Mesendoderm (in vitro differentiated cells): ENCODE measurements around the gene BPIFB3.
"Not testable (repeated sequence)": the region's sequence is repeated elsewhere in the genome, so short reads cannot be mapped to it uniquely, and the experiment has no call there.

Source experiments
- DNase-seq: peaks from one replicate; pipeline ENCODE4 v3.0.0; 2013
- H2AK5ac ChIP-seq: 2 replicates; pipeline ENCODE4 v1.6.1; 2013; ENCODE audit warnings: low read length, inconsistent platforms
- H2BK120ac ChIP-seq: 2 replicates; pipeline ENCODE4 v1.6.1; 2013; ENCODE audit warnings: low read depth, mild to moderate bottlenecking, low read length, moderate library complexity, mixed read lengths
- H2BK15ac ChIP-seq: replicated peaks from 2 replicates; pipeline ENCODE4 v1.6.1; 2013; ENCODE audit warnings: low read depth, mild to moderate bottlenecking, moderate library complexity
- H2BK5ac ChIP-seq: 2 replicates; pipeline ENCODE4 v1.6.1; 2013; ENCODE audit warnings: low read length, inconsistent platforms
- H3K18ac ChIP-seq: 2 replicates; pipeline ENCODE4 v1.6.1; 2013; ENCODE audit warnings: mild to moderate bottlenecking, low read length, mixed read lengths
- H3K23ac ChIP-seq: one replicate; pipeline ENCODE4 v1.6.1; 2013; ENCODE audit warnings: low read length
- H3K27ac ChIP-seq: 2 replicates; pipeline ENCODE4 v1.5.1; 2013; ENCODE audit warnings: low read depth, mild to moderate bottlenecking, inconsistent platforms, low read length, moderate library complexity
- H3K27me3 ChIP-seq: 2 replicates; pipeline ENCODE4 v1.6.1; 2013; ENCODE audit warnings: low read length, control low read depth, mild to moderate bottlenecking, inconsistent platforms; ENCODE audit not compliant: insufficient read depth, poor library complexity
- H3K36me3 ChIP-seq: 2 replicates; pipeline ENCODE4 v1.6.1; 2013; ENCODE audit warnings: low read length, inconsistent platforms; ENCODE audit not compliant: control insufficient read depth, insufficient read depth
- H3K4ac ChIP-seq: one replicate; pipeline ENCODE4 v1.6.1; 2013; ENCODE audit warnings: low read depth, mild to moderate bottlenecking, low read length, moderate library complexity
- H3K4me1 ChIP-seq: 2 replicates; pipeline ENCODE4 v1.6.1; 2013; ENCODE audit warnings: low read depth, low read length, inconsistent platforms; ENCODE audit not compliant: control insufficient read depth
- H3K4me2 ChIP-seq: 2 replicates; pipeline ENCODE4 v1.6.1; 2013; ENCODE audit warnings: low read length
- H3K4me3 ChIP-seq: 2 replicates; pipeline ENCODE4 v1.5.1; 2013; ENCODE audit warnings: mild to moderate bottlenecking, low read length
- H3K56ac ChIP-seq: one replicate; pipeline ENCODE4 v1.6.1; 2013; ENCODE audit warnings: low read length
- H3K79me1 ChIP-seq: 2 replicates; pipeline ENCODE4 v1.6.1; 2013; ENCODE audit warnings: low read length, inconsistent platforms
- H3K79me2 ChIP-seq: 2 replicates; pipeline ENCODE4 v1.6.1; 2013; ENCODE audit warnings: mild to moderate bottlenecking, low read length; ENCODE audit not compliant: control insufficient read depth, insufficient read depth
- H3K9ac ChIP-seq: 2 replicates; pipeline ENCODE4 v1.6.1; 2013; ENCODE audit warnings: low read length, inconsistent platforms
- H4K5ac ChIP-seq: one replicate; pipeline ENCODE4 v1.6.1; 2013; ENCODE audit warnings: low read length
- H4K8ac ChIP-seq: one replicate; pipeline ENCODE4 v1.6.1; 2013; ENCODE audit warnings: low read depth, mild to moderate bottlenecking, control low read depth, low read length, moderate library complexity
- WGBS: extraction: QIAGEN DNeasy Blood & Tissue Kit; methylation state at CpG from one replicate; pipeline ENCODE4 v1.1.7; 2013; ENCODE audit warnings: low lambda C conversion rate, missing lambda C conversion rate; ENCODE audit not compliant: insufficient coverage; ENCODE audit errors: extremely low coverage; 5-methylcytosine and 5-hydroxymethylcytosine counted together

Gene BPIFB3

DNA sequence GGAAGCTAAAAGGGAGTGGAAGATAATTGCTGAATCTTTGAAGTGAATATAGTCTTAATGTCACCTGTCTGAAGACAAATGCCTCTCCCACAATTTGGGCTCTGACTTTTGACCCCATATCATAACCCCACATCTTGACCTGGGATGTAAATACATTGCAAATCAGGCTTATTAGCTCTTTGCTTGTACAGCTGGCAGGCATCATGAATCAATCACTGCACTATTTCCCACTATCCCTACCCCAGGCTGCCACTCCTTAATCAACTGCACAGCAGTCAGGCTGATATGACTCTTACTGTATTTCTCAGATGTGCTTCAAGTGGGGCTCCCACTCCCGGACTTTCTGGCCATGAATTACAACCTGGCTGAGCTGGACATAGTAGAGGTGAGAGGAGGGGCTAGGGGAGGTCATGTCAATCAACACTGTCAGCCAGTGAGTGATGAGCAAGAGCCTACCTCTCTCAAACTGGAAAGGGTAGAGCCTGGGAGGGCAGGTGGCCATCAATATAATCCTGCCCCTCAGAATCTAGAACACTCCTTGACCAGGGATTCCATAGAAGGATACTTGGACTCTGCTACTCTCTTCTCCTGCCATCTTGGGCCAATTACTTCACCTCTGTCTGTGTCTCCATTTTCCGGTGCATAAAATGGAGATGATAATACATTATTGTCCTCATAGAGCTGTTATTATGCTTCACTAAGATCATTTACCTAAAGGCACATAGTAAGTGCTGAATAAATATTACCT lies 10.5 kb upstream of the BPIFB3 start:
- H3K79me2 ChIP-seq, result no peaks in the 10 kb centered on the region
- H2AK5ac ChIP-seq, result no peak overlapping the region
- H3K18ac ChIP-seq, result no peak overlapping the region
- no peak overlapping the region for H2BK5ac ChIP-seq
- no peak overlapping the region for H3K23ac ChIP-seq
- H3K79me1 ChIP-seq, result no peaks in the 10 kb centered on the region
- no peaks in the 10 kb centered on the region for H3K27me3 ChIP-seq
- WGBS, result no CpG with 5 or more reads among the region's 2 CpGs
- H4K5ac ChIP-seq, result no peak overlapping the region
- H3K27ac ChIP-seq, result no peak overlapping the region
- DNase-seq, result no peak
- no peak overlapping the region for H2BK15ac ChIP-seq
- H3K4me1 ChIP-seq, result no peaks in the 10 kb centered on the region
- no peak overlapping the region for H4K8ac ChIP-seq
- H3K56ac ChIP-seq, result no peak overlapping the region
- H2BK120ac ChIP-seq, result no peak overlapping the region
- H3K4me3 ChIP-seq, result no peak overlapping the region
- no peaks in the 10 kb centered on the region for H3K36me3 ChIP-seq
- no peak overlapping the region for H3K9ac ChIP-seq
- no peak overlapping the region for H3K4me2 ChIP-seq
- H3K4ac ChIP-seq, result no peak overlapping the region

DNA sequence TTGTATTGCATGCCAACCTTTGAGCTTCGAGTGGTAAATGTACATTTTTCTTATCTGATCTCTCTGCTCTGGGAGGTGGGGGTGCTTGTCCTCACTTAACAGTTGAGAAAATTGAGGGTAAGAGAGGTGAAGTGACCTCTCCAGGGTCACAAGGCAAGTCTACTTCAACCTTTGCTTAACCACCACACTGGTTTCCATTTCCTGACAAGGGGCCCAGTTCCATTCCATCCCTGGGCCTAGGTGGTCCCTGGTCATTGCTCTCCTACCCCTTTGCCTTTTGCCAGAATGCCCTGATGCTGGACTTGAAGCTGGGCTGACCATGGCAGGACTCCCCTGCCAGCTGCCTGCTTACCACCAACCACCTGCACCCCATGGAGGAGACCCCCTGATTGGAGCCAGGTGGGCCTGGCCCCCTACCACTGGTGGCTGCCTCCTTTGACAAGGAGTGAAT lies 9.9 kb upstream of the BPIFB3 start:
- Histone ChIP-seq H3K36me3 (no peaks in the 10 kb centered on the region), H2BK120ac (no peak overlapping the region), H2BK5ac (no peak overlapping the region), H3K4me2 (no peak overlapping the region), H3K4me3 (no peak overlapping the region), H3K79me1 (no peaks in the 10 kb centered on the region), H3K18ac (no peak overlapping the region), H4K5ac (no peak overlapping the region), H3K27ac (no peak overlapping the region), H4K8ac (no peak overlapping the region), H3K9ac (no peak overlapping the region), H3K23ac (no peak overlapping the region), H2AK5ac (no peak overlapping the region), H3K56ac (no peak overlapping the region), H3K4ac (no peak overlapping the region), H3K4me1 (no peaks in the 10 kb centered on the region), H3K27me3 (no peaks in the 10 kb centered on the region), H2BK15ac (no peak overlapping the region), H3K79me2 (no peaks in the 10 kb centered on the region)
- WGBS, result no CpG with 5 or more reads among the region's 1 CpG
- DNase-seq, result no peak

DNA sequence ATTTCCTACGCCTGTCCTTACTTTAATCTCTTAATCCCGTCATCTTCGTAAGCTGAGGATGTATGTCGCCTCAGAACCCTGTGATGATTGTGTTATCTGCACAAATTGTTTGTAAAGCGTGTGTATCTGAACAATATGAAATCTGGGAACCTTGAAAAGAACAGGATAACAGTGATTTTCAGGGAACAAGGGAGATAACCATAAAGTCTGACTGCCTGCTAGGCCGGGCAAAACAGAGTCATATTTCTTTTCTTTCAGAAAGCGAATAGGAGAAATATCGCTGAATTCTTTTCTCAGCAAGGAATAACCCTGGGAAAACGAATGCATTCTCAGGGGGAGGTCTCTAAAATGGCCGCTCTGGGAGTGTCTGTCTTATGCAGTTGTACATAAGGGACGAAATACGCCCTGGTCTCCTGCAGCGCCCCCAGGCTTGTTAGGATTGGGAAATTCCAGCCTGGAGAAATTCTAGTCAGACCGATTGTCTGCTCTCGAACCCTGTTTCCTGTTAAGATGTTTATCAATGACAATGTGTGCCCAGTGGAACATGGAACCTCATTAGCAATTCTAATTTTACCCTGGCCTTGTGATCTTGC lies 8.5 kb upstream of the BPIFB3 start:
- not testable (repeated sequence) for H2BK120ac ChIP-seq, H2BK5ac ChIP-seq, H3K36me3 ChIP-seq, H3K79me1 ChIP-seq, H4K5ac ChIP-seq, H4K8ac ChIP-seq, H3K27me3 ChIP-seq, H3K9ac ChIP-seq, H3K18ac ChIP-seq, H3K4ac ChIP-seq, H3K56ac ChIP-seq, H2BK15ac ChIP-seq, H3K79me2 ChIP-seq, H3K4me2 ChIP-seq, H3K4me3 ChIP-seq, H2AK5ac ChIP-seq, H3K23ac ChIP-seq, H3K27ac ChIP-seq, DNase-seq, H3K4me1 ChIP-seq
- WGBS, result no CpG with 5 or more reads among the region's 15 CpGs

DNA sequence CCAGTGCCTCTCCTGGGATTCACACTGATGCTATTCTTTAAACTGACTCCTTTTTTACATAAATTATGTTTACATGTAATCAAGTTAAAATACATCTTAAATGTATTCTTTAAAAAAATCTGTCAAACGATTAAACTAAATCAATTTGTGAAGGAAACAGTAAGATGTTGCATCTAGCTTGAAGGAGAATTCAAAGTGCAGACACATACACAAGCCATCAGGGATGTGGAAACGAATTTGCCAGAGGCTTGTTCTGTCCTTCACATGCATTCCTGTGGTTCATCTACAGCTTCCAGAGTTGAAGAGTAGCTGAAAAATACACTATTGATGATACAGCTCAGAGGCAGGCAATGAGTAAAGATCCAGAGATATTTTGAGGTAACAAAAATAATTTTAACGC lies 7.3 kb upstream of the BPIFB3 start:
- no peaks in the 10 kb centered on the region for H3K79me1 ChIP-seq
- H3K27me3 ChIP-seq, result no peaks in the 10 kb centered on the region
- H3K56ac ChIP-seq, result no peak overlapping the region
- H3K36me3 ChIP-seq, result no peaks in the 10 kb centered on the region
- no peak overlapping the region for H4K8ac ChIP-seq
- H3K79me2 ChIP-seq, result no peaks in the 10 kb centered on the region
- H3K4me2 ChIP-seq, result no peak overlapping the region
- H3K4ac ChIP-seq, result no peak overlapping the region
- H2BK15ac ChIP-seq, result no peak overlapping the region
- no peak overlapping the region for H2BK120ac ChIP-seq
- no peak overlapping the region for H3K23ac ChIP-seq
- H3K18ac ChIP-seq, result no peak overlapping the region
- H4K5ac ChIP-seq, result no peak overlapping the region
- H3K4me3 ChIP-seq, result no peak overlapping the region
- no peak overlapping the region for H3K9ac ChIP-seq
- H3K27ac ChIP-seq, result no peak overlapping the region
- DNase-seq, result no peak
- no peak overlapping the region for H2BK5ac ChIP-seq
- H2AK5ac ChIP-seq, result no peak overlapping the region
- H3K4me1 ChIP-seq, result no peaks in the 10 kb centered on the region
- WGBS, result no CpG with 5 or more reads among the region's 3 CpGs

DNA sequence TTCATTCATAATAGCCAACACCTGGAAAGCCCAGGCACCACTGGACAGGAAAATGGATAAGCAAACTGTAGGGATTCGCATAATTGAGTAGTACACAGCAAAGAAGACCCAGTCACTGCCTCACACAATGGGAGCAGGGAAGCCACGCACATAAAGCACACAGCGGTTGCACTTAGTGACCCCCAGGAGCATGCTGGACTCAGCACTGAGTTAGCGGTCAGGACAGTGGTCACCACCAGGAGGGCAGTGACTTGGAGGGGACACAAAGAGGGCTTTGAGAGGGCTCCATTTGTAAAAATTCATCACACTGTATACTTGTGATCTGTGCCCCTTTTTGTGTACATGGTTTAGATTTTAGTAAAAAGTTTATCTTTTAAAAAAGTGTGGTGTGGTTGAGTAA lies 2.4 kb upstream of the BPIFB3 start:
- H2BK5ac ChIP-seq, result no peak overlapping the region
- H4K5ac ChIP-seq, result no peak overlapping the region
- H2AK5ac ChIP-seq, result no peak overlapping the region
- no peaks in the 10 kb centered on the region for H3K79me1 ChIP-seq
- H3K4me1 ChIP-seq, result no peaks in the 10 kb centered on the region
- no peak overlapping the region for H4K8ac ChIP-seq
- WGBS, result no CpG with 5 or more reads among the region's 4 CpGs
- H3K4me2 ChIP-seq, result no peak overlapping the region
- H3K9ac ChIP-seq, result no peak overlapping the region
- DNase-seq, result no peak
- H3K36me3 ChIP-seq, result no peaks in the 10 kb centered on the region
- H3K4me3 ChIP-seq, result no peak overlapping the region
- no peak overlapping the region for H2BK120ac ChIP-seq
- H3K4ac ChIP-seq, result no peak overlapping the region
- H2BK15ac ChIP-seq, result no peak overlapping the region
- no peaks in the 10 kb centered on the region for H3K79me2 ChIP-seq
- H3K56ac ChIP-seq, result no peak overlapping the region
- no peak overlapping the region for H3K23ac ChIP-seq
- H3K18ac ChIP-seq, result no peak overlapping the region
- H3K27ac ChIP-seq, result no peak overlapping the region
- H3K27me3 ChIP-seq, result no peaks in the 10 kb centered on the region

DNA sequence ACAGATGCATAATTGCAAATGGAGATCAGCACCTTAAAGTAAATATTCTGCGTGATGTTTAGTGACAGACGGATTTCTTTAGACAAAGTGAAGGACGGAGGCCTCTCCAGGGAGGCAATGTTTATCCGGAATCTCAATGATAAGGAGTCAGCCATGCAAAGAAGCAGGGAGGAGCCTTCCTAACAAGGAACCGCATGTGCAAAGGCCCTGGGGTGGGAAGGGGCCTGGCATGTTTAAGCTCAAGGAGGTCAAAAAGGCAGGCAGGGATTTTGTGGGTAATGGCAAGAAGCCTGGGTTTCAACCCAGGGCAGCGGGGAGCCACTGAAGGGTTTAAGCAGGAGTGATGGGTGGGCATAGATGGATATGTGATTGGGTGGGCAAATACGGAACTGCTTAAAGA lies 678 bp downstream of the BPIFB3 start:
- Histone ChIP-seq H4K8ac (no peak overlapping the region), H3K4me2 (no peak overlapping the region), H2BK15ac (no peak overlapping the region), H3K56ac (no peak overlapping the region), H3K9ac (no peak overlapping the region), H3K4me3 (no peak overlapping the region), H3K79me2 (no peaks in the 10 kb centered on the region), H3K79me1 (no peaks in the 10 kb centered on the region), H3K27me3 (no peaks in the 10 kb centered on the region), H2AK5ac (no peak overlapping the region), H3K4ac (no peak overlapping the region), H3K18ac (no peak overlapping the region), H3K27ac (no peak overlapping the region), H2BK5ac (no peak overlapping the region), H3K23ac (no peak overlapping the region), H4K5ac (no peak overlapping the region), H3K36me3 (no peaks in the 10 kb centered on the region), H2BK120ac (no peak overlapping the region), H3K4me1 (peaks cover 2% of the 10 kb centered on the region)
- WGBS, result no CpG with 5 or more reads among the region's 7 CpGs
- DNase-seq, result no peak
